ENCODE results near the gene SVIL.
A peak's percentile ranks its signal among the peaks of the same experiment; 100 is the strongest.
"Not testable (repeated sequence)": the region's sequence is repeated elsewhere in the genome, so short reads cannot be mapped to it uniquely, and the experiment has no call there.

SVIL gene

GRCh38 chr10:29540016-29540415, 94.8 kb downstream of the SVIL start:
- DNase-seq (ENCODE audit: low spot score): no peak

GRCh38 chr10:29539412-29539811, 95.4 kb downstream of the SVIL start:
- DNase-seq (ENCODE audit: low spot score): no peak

GRCh38 chr10:29537799-29538198, 97.0 kb downstream of the SVIL start:
- no peak for DNase-seq (ENCODE audit: low spot score)

- DNase-seq (ENCODE audit: low spot score): not testable (repeated sequence)
These were observed 98.1 kb downstream of the SVIL start for GRCh38 chr10:29536691-29537090.

- DNase-seq (ENCODE audit: low spot score): no peak
These were observed 98.9 kb downstream of the SVIL start for GRCh38 chr10:29535778-29536453.

GRCh38 chr10:29535012-29535777, 99.6 kb downstream of the SVIL start:
- DNase-seq (ENCODE audit: low spot score): peak; percentile 58

- no peak for DNase-seq (ENCODE audit: low spot score)
These were observed 100.2 kb downstream of the SVIL start for GRCh38 chr10:29534590-29534989.

GRCh38 chr10:29533696-29534285, 101.0 kb downstream of the SVIL start:
- no peak for DNase-seq (ENCODE audit: low spot score)

GRCh38 chr10:29533046-29533445, 101.7 kb downstream of the SVIL start:
- no peak for DNase-seq (ENCODE audit: low spot score)

- no peak for DNase-seq (ENCODE audit: low spot score)
These were observed 102.4 kb downstream of the SVIL start for GRCh38 chr10:29532256-29532878.

- DNase-seq (ENCODE audit: low spot score): no peak
These were observed 104.4 kb downstream of the SVIL start for GRCh38 chr10:29530112-29530976.

GRCh38 chr10:29529146-29529545, 105.6 kb downstream of the SVIL start:
- DNase-seq (ENCODE audit: low spot score): no peak

GRCh38 chr10:29525762-29526161, 109.0 kb downstream of the SVIL start:
- DNase-seq (ENCODE audit: low spot score): no peak

GRCh38 chr10:29524720-29525119, 110.1 kb downstream of the SVIL start:
- no peak for DNase-seq (ENCODE audit: low spot score)

GRCh38 chr10:29524294-29524693, 110.5 kb downstream of the SVIL start:
- DNase-seq (ENCODE audit: low spot score): no peak

- no peak for DNase-seq (ENCODE audit: low spot score)
These were observed 111.9 kb downstream of the SVIL start for GRCh38 chr10:29522918-29523317.

GRCh38 chr10:29522061-29522855, 112.5 kb downstream of the SVIL start:
- no peak for DNase-seq (ENCODE audit: low spot score)

GRCh38 chr10:29519659-29520058, 115.1 kb downstream of the SVIL start:
- DNase-seq (ENCODE audit: low spot score): no peak

GRCh38 chr10:29517352-29517923, 117.3 kb downstream of the SVIL start:
- DNase-seq (ENCODE audit: low spot score): peak; percentile 62

- not testable (repeated sequence) for DNase-seq (ENCODE audit: low spot score)
These were observed 118.3 kb downstream of the SVIL start for GRCh38 chr10:29516309-29516932.

All from cerebellar cortex (tissue), 1 donor.